ENCODE measurements around the gene ATE1. TPM values are rescaled to one million over a fixed set of nuclear protein-coding genes. Genes with fewer than 3 reads are reported as not detected.

ATE1 gene
- total RNA-seq (2021) (20.5 to 23.8 TPM (median 22.6 TPM) in 3 replicates), Bru-seq, nascent RNA (percentile 77 among the genes with signal in this experiment)
- long read RNA-seq, experiment 1, full-length matches to known transcripts, result 110 of 174 reads
- long read RNA-seq, experiment 1, partial matches to known transcripts, result 12 of 174 reads
- long read RNA-seq, experiment 1, other reads (novel, unspliced or antisense), result 52 of 174 reads
- long read RNA-seq, experiment 2, full-length matches to known transcripts, result 1 of 15 reads
- long read RNA-seq, experiment 2, partial matches to known transcripts, result 2 of 15 reads
- long read RNA-seq, experiment 2, other reads (novel, unspliced or antisense), result 12 of 15 reads
- long read RNA-seq, experiment 3, full-length matches to known transcripts, result 3 of 7 reads
- long read RNA-seq, experiment 3, partial matches to known transcripts, result 0 of 7 reads
- long read RNA-seq, experiment 3, other reads (novel, unspliced or antisense), result 4 of 7 reads

- peak within 1 kb of the TSS; percentile 87 for H3K4me3 Mint-ChIP-seq
- peaks cover 2% of the 10 kb centered on the region for H3K36me3 Mint-ChIP-seq
- ChIA-PET POLR2A (interaction anchor here (1.0 to 1.1 kb wide), 3 partner anchors 36 to 235 kb away, joined by 3 to 6 read pairs (median 5); no protein-coding TSS in a partner anchor), CTCF (interaction anchor here (1.0 kb wide), 1 partner anchor 124 kb away, joined by 7 read pairs; no protein-coding TSS in a partner anchor)
- no peaks in the 10 kb centered on the region for H3K9me3 Mint-ChIP-seq
- peak; percentile 90 for DNase-seq (ENCODE audit: low spot score)
- H3K4me1 Mint-ChIP-seq, result peaks cover 19% of the 10 kb centered on the region
- H3K27me3 Mint-ChIP-seq (ENCODE audit: low read depth), result no peaks in the 10 kb centered on the region; the same call in 1 of the 2 replicates
- peak; percentile 92 for ATAC-seq
- H3K27ac Mint-ChIP-seq, result peak within 1 kb of the TSS; percentile 90
- TF ChIP-seq EMX1 (CRISPR knock-in tag; IDR thresholded peaks at IDR 0.05), result peak; percentile 85; the same call in 1 of the 2 replicates
- no peak for TF ChIP-seq NFYB (CRISPR knock-in tag; conservative IDR thresholded peaks at IDR 0.05; ENCODE audit: low read depth)
- TF ChIP-seq RORB (CRISPR knock-in tag; IDR thresholded peaks at IDR 0.05), result no peak
- peak; percentile 33; the same call in 1 of the 2 replicates for TF ChIP-seq ETV6 (CRISPR knock-in tag; IDR thresholded peaks at IDR 0.05)
- no peak; the same call in 1 of the 2 replicates for TF ChIP-seq E2F4 (CRISPR knock-in tag; IDR thresholded peaks at IDR 0.05; ENCODE audit: borderline replicate concordance, low read depth)
- no peak for TF ChIP-seq KAT7 (CRISPR knock-in tag; IDR thresholded peaks at IDR 0.05; ENCODE audit: borderline replicate concordance)
- no peak for TF ChIP-seq FOXP1 (CRISPR knock-in tag; IDR thresholded peaks at IDR 0.05; ENCODE audit: borderline replicate concordance)
- no peak for TF ChIP-seq IRF2 (CRISPR knock-in tag; IDR thresholded peaks at IDR 0.05; ENCODE audit: borderline replicate concordance, low read depth)
- TF ChIP-seq TP53 (CRISPR knock-in tag; IDR thresholded peaks at IDR 0.05), result 0 out of 2 replicates have a peak, but pooled peaks have one; percentile 32
- TF ChIP-seq, protein P1, sequence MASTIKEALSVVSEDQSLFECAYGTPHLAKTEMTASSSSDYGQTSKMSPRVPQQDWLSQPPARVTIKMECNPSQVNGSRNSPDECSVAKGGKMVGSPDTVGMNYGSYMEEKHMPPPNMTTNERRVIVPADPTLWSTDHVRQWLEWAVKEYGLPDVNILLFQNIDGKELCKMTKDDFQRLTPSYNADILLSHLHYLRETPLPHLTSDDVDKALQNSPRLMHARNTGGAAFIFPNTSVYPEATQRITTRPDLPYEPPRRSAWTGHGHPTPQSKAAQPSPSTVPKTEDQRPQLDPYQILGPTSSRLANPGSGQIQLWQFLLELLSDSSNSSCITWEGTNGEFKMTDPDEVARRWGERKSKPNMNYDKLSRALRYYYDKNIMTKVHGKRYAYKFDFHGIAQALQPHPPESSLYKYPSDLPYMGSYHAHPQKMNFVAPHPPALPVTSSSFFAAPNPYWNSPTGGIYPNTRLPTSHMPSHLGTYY (CRISPR knock-in tag; IDR thresholded peaks at IDR 0.05), result 0 out of 2 replicates have a peak, but pooled peaks have one; percentile 60
- TF ChIP-seq ZNF121 (CRISPR knock-in tag; IDR thresholded peaks at IDR 0.05), result no peak
- TF ChIP-seq, protein P2, sequence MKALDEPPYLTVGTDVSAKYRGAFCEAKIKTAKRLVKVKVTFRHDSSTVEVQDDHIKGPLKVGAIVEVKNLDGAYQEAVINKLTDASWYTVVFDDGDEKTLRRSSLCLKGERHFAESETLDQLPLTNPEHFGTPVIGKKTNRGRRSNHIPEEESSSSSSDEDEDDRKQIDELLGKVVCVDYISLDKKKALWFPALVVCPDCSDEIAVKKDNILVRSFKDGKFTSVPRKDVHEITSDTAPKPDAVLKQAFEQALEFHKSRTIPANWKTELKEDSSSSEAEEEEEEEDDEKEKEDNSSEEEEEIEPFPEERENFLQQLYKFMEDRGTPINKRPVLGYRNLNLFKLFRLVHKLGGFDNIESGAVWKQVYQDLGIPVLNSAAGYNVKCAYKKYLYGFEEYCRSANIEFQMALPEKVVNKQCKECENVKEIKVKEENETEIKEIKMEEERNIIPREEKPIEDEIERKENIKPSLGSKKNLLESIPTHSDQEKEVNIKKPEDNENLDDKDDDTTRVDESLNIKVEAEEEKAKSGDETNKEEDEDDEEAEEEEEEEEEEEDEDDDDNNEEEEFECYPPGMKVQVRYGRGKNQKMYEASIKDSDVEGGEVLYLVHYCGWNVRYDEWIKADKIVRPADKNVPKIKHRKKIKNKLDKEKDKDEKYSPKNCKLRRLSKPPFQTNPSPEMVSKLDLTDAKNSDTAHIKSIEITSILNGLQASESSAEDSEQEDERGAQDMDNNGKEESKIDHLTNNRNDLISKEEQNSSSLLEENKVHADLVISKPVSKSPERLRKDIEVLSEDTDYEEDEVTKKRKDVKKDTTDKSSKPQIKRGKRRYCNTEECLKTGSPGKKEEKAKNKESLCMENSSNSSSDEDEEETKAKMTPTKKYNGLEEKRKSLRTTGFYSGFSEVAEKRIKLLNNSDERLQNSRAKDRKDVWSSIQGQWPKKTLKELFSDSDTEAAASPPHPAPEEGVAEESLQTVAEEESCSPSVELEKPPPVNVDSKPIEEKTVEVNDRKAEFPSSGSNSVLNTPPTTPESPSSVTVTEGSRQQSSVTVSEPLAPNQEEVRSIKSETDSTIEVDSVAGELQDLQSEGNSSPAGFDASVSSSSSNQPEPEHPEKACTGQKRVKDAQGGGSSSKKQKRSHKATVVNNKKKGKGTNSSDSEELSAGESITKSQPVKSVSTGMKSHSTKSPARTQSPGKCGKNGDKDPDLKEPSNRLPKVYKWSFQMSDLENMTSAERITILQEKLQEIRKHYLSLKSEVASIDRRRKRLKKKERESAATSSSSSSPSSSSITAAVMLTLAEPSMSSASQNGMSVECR (CRISPR knock-in tag; IDR thresholded peaks at IDR 0.05; ENCODE audit: borderline replicate concordance), result peak; percentile 53; the same call in 1 of the 2 replicates
- TF ChIP-seq SMAD4 (CRISPR knock-in tag; IDR thresholded peaks at IDR 0.05), result 0 out of 2 replicates have a peak, but pooled peaks have one; percentile 37
- TF ChIP-seq MXD4 (CRISPR knock-in tag; IDR thresholded peaks at IDR 0.05; ENCODE audit: borderline replicate concordance), result no peak
- no peak for TF ChIP-seq ZNF425 (CRISPR knock-in tag; conservative IDR thresholded peaks at IDR 0.05)
- no peak for TF ChIP-seq NFATC4 (CRISPR knock-in tag; IDR thresholded peaks at IDR 0.05)
- TF ChIP-seq, protein P3, sequence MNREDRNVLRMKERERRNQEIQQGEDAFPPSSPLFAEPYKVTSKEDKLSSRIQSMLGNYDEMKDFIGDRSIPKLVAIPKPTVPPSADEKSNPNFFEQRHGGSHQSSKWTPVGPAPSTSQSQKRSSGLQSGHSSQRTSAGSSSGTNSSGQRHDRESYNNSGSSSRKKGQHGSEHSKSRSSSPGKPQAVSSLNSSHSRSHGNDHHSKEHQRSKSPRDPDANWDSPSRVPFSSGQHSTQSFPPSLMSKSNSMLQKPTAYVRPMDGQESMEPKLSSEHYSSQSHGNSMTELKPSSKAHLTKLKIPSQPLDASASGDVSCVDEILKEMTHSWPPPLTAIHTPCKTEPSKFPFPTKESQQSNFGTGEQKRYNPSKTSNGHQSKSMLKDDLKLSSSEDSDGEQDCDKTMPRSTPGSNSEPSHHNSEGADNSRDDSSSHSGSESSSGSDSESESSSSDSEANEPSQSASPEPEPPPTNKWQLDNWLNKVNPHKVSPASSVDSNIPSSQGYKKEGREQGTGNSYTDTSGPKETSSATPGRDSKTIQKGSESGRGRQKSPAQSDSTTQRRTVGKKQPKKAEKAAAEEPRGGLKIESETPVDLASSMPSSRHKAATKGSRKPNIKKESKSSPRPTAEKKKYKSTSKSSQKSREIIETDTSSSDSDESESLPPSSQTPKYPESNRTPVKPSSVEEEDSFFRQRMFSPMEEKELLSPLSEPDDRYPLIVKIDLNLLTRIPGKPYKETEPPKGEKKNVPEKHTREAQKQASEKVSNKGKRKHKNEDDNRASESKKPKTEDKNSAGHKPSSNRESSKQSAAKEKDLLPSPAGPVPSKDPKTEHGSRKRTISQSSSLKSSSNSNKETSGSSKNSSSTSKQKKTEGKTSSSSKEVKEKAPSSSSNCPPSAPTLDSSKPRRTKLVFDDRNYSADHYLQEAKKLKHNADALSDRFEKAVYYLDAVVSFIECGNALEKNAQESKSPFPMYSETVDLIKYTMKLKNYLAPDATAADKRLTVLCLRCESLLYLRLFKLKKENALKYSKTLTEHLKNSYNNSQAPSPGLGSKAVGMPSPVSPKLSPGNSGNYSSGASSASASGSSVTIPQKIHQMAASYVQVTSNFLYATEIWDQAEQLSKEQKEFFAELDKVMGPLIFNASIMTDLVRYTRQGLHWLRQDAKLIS (CRISPR knock-in tag; IDR thresholded peaks at IDR 0.05; ENCODE audit: borderline replicate concordance), result no peak; the same call in 1 of the 2 replicates
- 0 out of 2 replicates have a peak, but pooled peaks have one; percentile 13 for TF ChIP-seq ZNF317 (CRISPR knock-in tag; IDR thresholded peaks at IDR 0.05; ENCODE audit: borderline replicate concordance, low read depth)
- no peak for TF ChIP-seq ZNF423 (CRISPR knock-in tag; IDR thresholded peaks at IDR 0.05)
- TF ChIP-seq ZNF138 (CRISPR knock-in tag; conservative IDR thresholded peaks at IDR 0.05), result no peak
Measured at GRCh38 chr10:121927841-121928527, at the start of gene ATE1. Gene ATE1 (minus strand): TSS chr10:121928031. CDS start chr10:121927949, 82 bp downstream.

Data from WTC11 (cell line).